CD4-positive, alpha-beta T cell (primary cell): ENCODE data around the gene RINL. TPM values are rescaled to one million over a fixed set of nuclear protein-coding genes. Genes with fewer than 3 reads are reported as not detected.
"Not testable (repeated sequence)": the region's sequence is repeated elsewhere in the genome, so short reads cannot be mapped to it uniquely, and the experiment has no call there.

ENCODE experiments used
- ATAC-seq: fragments of 200-7000 bp; cut with Tn5 transposase; one replicate; pipeline ENCODE4 v1.10.0; 2022; ENCODE audit warnings: mild to moderate bottlenecking; ENCODE audit not compliant: poor library complexity
- CTCF ChIA-PET: fragments of 350-600 bp; sonication (Branson Sonifier 250); formaldehyde crosslinking; loops from one replicate; lab custom pipeline; 2021; ENCODE audit warnings: antibody characterized with exemption, inconsistent platforms; lab: Charles Lee
- POLR2A ChIA-PET: fragments of 350-600 bp; sonication (Branson Sonifier 250); formaldehyde crosslinking; loops from one replicate; lab custom pipeline; 2021; ENCODE audit warnings: antibody characterized with exemption, inconsistent platforms; lab: Charles Lee
- DNase-seq, 14 experiments: peaks; one replicate each; pipeline ENCODE4 v3.0.0-alpha.2; 2013 to 2020; ENCODE audit warnings: mixed read lengths in 2 of 14
- H3K27ac ChIP-seq, 2 donors: one replicate each; pipeline versions ENCODE4 v1.5.1 to v1.7.0; 2013; ENCODE audit warnings: low read length in 2 of 2, low read depth in 1 of 2, mild to moderate bottlenecking in 1 of 2
- H3K27me3 ChIP-seq, 2 experiments: 1 replicate in 1 of 2; 2 replicates in 1 of 2; pipeline versions ENCODE4 v1.6.1 to v1.7.0; 2013; ENCODE audit warnings: low read length in 2 of 2, control low read depth in 1 of 2, mild to moderate bottlenecking in 1 of 2, moderate library complexity in 1 of 2; ENCODE audit not compliant: insufficient read depth in 2 of 2, control insufficient read depth in 1 of 2
- H3K36me3 ChIP-seq: one replicate; pipeline ENCODE4 v1.6.1; 2013; ENCODE audit warnings: low read length, control low read depth; ENCODE audit not compliant: insufficient read depth
- H3K4me1 ChIP-seq: one replicate; pipeline ENCODE4 v1.6.1; 2013; ENCODE audit warnings: low read length, control low read depth; ENCODE audit not compliant: insufficient read depth
- H3K4me3 ChIP-seq: one replicate; pipeline ENCODE4 v1.5.1; 2013; ENCODE audit warnings: mild to moderate bottlenecking, low read length, moderate library complexity
- H3K9me3 ChIP-seq, 2 experiments: 1 replicate in 1 of 2; 2 replicates in 1 of 2; pipeline versions ENCODE4 v1.6.1 to v1.7.0; 2013; ENCODE audit warnings: low read length in 2 of 2, mild to moderate bottlenecking in 2 of 2, control low read depth in 1 of 2, moderate library complexity in 1 of 2; ENCODE audit not compliant: control insufficient read depth in 1 of 2, insufficient read depth in 1 of 2
- H3K27ac Mint-ChIP-seq: one replicate; pipeline ENCODE4 v1.8.0; 2020; ENCODE audit warnings: mixed read lengths
- H3K27me3 Mint-ChIP-seq: one replicate; pipeline ENCODE4 v1.8.0; 2021; ENCODE audit warnings: mixed read lengths
- H3K36me3 Mint-ChIP-seq: one replicate; pipeline ENCODE4 v1.8.0; 2021; ENCODE audit warnings: low read depth, mixed read lengths
- H3K4me1 Mint-ChIP-seq: one replicate; pipeline ENCODE4 v1.8.0; 2021; ENCODE audit warnings: low read depth, mixed read lengths
- H3K4me3 Mint-ChIP-seq: one replicate; pipeline ENCODE4 v1.8.0; 2020; ENCODE audit warnings: mild to moderate bottlenecking, mixed read lengths
- H3K9me3 Mint-ChIP-seq: one replicate; pipeline ENCODE4 v1.8.0; 2020; ENCODE audit warnings: mixed read lengths
- CTCF ChIP-seq: fragments of 200-600 bp; IDR thresholded peaks from one replicate; pipeline ENCODE4 v1.8.0; 2022; ENCODE audit warnings: antibody characterized with exemption, mild to moderate bottlenecking
- intact Hi-C, 2 experiments: fragments of 100-400 bp; cut with DNase I in 1 of 2; cut with micrococcal nuclease in 1 of 2; formaldehyde crosslinking; loops; one replicate each; pipeline versions ENCODE4 v1.15.1 to v1.9.0; 2023 to 2025; cut with DNase I, micrococcal nuclease
- total RNA-seq, 174 experiments: library from RNA in 2 of 174; stranded (reverse) in 2 of 174; gene quantifications; one replicate each; pipeline ENCODE4 v1.2.3 and lab custom pipeline; 2021 to 2026

The RINL gene
- total RNA-seq, 2 experiments from 2014 or later: 19.5 to 21.3 TPM

- no peak for TF ChIP-seq CTCF
- ChIA-PET CTCF (interaction anchor here (1.5 kb wide), 1 partner anchor 8 kb away, joined by 8 read pairs; no protein-coding TSS in a partner anchor), POLR2A (interaction anchor here (1.9 kb wide), 1 partner anchor 19 kb away, joined by 5 read pairs; no protein-coding TSS in a partner anchor)
- ATAC-seq (no peak), DNase-seq (no peak)
- Histone ChIP-seq H3K4me1 (peaks cover 44% of the 10 kb centered on the region), H3K9me3 (no peaks in the 10 kb centered on the region), H3K4me3 (no peak overlapping the region), H3K36me3 (no peaks in the 10 kb centered on the region), H3K27ac (no peak overlapping the region), H3K27me3 (no peaks in the 10 kb centered on the region)
- Mint-ChIP-seq H3K36me3 (peaks cover 8% of the 10 kb centered on the region), H3K4me1 (peaks cover 49% of the 10 kb centered on the region), H3K27me3 (no peaks in the 10 kb centered on the region), H3K27ac (no peak overlapping the region), H3K4me3 (no peak overlapping the region), H3K9me3 (no peaks in the 10 kb centered on the region)
- intact Hi-C loops: no loop called here
Observed at GRCh38 chr19:38861368-38861767, 16.7 kb downstream of the RINL start.

GRCh38 chr19:38859631-38860204, 18.4 kb downstream of the RINL start:
- POLR2A ChIA-PET, H3K36me3 Mint-ChIP-seq, H3K9me3 Mint-ChIP-seq, H3K36me3 ChIP-seq, H3K27ac ChIP-seq, DNase-seq, H3K27me3 ChIP-seq, intact Hi-C loops, ATAC-seq, H3K9me3 ChIP-seq, H3K27ac Mint-ChIP-seq, H3K4me3 ChIP-seq, H3K4me3 Mint-ChIP-seq, H3K27me3 Mint-ChIP-seq: not testable (repeated sequence)
- CTCF ChIA-PET: interaction anchor here (1.5 kb wide), 1 partner anchor 10 kb away, joined by 8 read pairs; no protein-coding TSS in a partner anchor
- peaks cover 30% of the 10 kb centered on the region for H3K4me1 ChIP-seq
- peaks cover 32% of the 10 kb centered on the region for H3K4me1 Mint-ChIP-seq

GRCh38 chr19:38856813-38857212, 21.3 kb downstream of the RINL start:
- CTCF ChIA-PET: interaction anchor here (1.2 to 1.3 kb wide), 2 partner anchors 15 to 31 kb away, joined by 3 to 4 read pairs; no protein-coding TSS in a partner anchor
- Histone ChIP-seq H3K9me3 (no peaks in the 10 kb centered on the region), H3K4me1 (peaks cover 29% of the 10 kb centered on the region), H3K27ac (peak overlapping the region in 1 of 2 donors; percentile 52), H3K4me3 (no peak overlapping the region), H3K27me3 (no peaks in the 10 kb centered on the region), H3K36me3 (no peaks in the 10 kb centered on the region)
- Mint-ChIP-seq H3K4me1 (peaks cover 26% of the 10 kb centered on the region), H3K9me3 (no peaks in the 10 kb centered on the region), H3K36me3 (peaks cover 4% of the 10 kb centered on the region), H3K27ac (peak overlapping the region; percentile 80), H3K27me3 (no peaks in the 10 kb centered on the region), H3K4me3 (peak overlapping the region; percentile 56)
- no peak for TF ChIP-seq CTCF
- POLR2A ChIA-PET: interaction anchor here (0.9 to 2.2 kb wide), 5 partner anchors 8 to 21 kb away, joined by 3 to 11 read pairs (median 8); partner anchors contain the start of gene RINL
- ATAC-seq (no peak), DNase-seq (no peak)
- intact Hi-C loops: no loop called here

- intact Hi-C loops, H3K27me3 Mint-ChIP-seq: not testable (repeated sequence)
- H3K4me1 Mint-ChIP-seq: peaks cover 32% of the 10 kb centered on the region
Observed at GRCh38 chr19:38855751-38856150, 22.3 kb downstream of the RINL start.

GRCh38 chr19:38854961-38855360, 23.1 kb downstream of the RINL start:
- ATAC-seq, H3K27me3 Mint-ChIP-seq, intact Hi-C loops, H3K27ac Mint-ChIP-seq, DNase-seq, POLR2A ChIA-PET, H3K27ac ChIP-seq, H3K9me3 ChIP-seq, H3K36me3 ChIP-seq, H3K9me3 Mint-ChIP-seq, CTCF ChIA-PET, H3K27me3 ChIP-seq, H3K4me3 ChIP-seq: not testable (repeated sequence)
- Mint-ChIP-seq H3K4me1 (peaks cover 34% of the 10 kb centered on the region), H3K4me3 (peak overlapping the region; percentile 48), H3K36me3 (peaks cover 23% of the 10 kb centered on the region)
- peaks cover 42% of the 10 kb centered on the region for H3K4me1 ChIP-seq

More at GRCh38 chr19:38855751-38856150, 22.3 kb downstream of the RINL start:
- H3K27ac Mint-ChIP-seq, H3K4me3 ChIP-seq, H3K27ac ChIP-seq, H3K36me3 ChIP-seq, ATAC-seq, DNase-seq, H3K27me3 ChIP-seq, H3K4me3 Mint-ChIP-seq, H3K9me3 Mint-ChIP-seq, H3K9me3 ChIP-seq, CTCF ChIA-PET, POLR2A ChIA-PET: not testable (repeated sequence)
- peaks cover 39% of the 10 kb centered on the region for H3K4me1 ChIP-seq
- peaks cover 15% of the 10 kb centered on the region for H3K36me3 Mint-ChIP-seq
